K562 (cell line): ENCODE results near the gene DYNC2LI1. TPM values are rescaled to one million over a fixed set of nuclear protein-coding genes. Genes with fewer than 3 reads are reported as not detected.

Experiments
- ARID4B ChIP-seq: sonication (generic); formaldehyde crosslinking; IDR thresholded peaks from 2 replicates; pipeline ENCODE4 v1.8.0; 2022; ENCODE audit warnings: mild to moderate bottlenecking, missing genetic modification reagents
- CREB1 ChIP-seq, 2 experiments: sonication (generic) in 1 of 2; formaldehyde crosslinking in 1 of 2; IDR thresholded peaks; 2 replicates each; pipeline versions ENCODE4 v1.6.1 to v1.8.0; 2012 to 2022; ENCODE audit warnings: inconsistent platforms in 1 of 2, mild to moderate bottlenecking in 1 of 2, missing genetic modification reagents in 1 of 2, moderate library complexity in 1 of 2
- HNRNPLL ChIP-seq: fragments of 200-400 bp; formaldehyde crosslinking; IDR thresholded peaks from 2 replicates; pipeline ENCODE4 v1.6.1; 2017; ENCODE audit warnings: low read length, low read depth, mild to moderate bottlenecking; ENCODE audit not compliant: poor library complexity, severe bottlenecking
- NR2C2 ChIP-seq, 2 experiments: fragments of 200-800 bp in 1 of 2; sonication (Bioruptor generic) in 1 of 2; sonication (generic) in 1 of 2; formaldehyde crosslinking in 1 of 2; IDR thresholded peaks; 2 replicates each; pipeline versions ENCODE4 v1.6.1 to v1.8.0; 2016 to 2022; ENCODE audit warnings: mild to moderate bottlenecking in 1 of 2, missing compliant biosample characterization in 1 of 2, missing genetic modification characterization in 1 of 2, missing genetic modification reagents in 1 of 2
- POLR2A ChIP-seq: fragments of 450-650 bp; conservative IDR thresholded peaks from 2 replicates; pipeline ENCODE4 v1.6.1; 2016
- POLR2G ChIP-seq: fragments of 200-400 bp; formaldehyde crosslinking; IDR thresholded peaks from 2 replicates; pipeline ENCODE4 v1.6.1; 2017; ENCODE audit warnings: low read depth, mild to moderate bottlenecking, antibody characterized with exemption, low read length, moderate library complexity
- RBFOX2 ChIP-seq: fragments of 200-400 bp; formaldehyde crosslinking; IDR thresholded peaks from 2 replicates; pipeline ENCODE4 v1.6.1; 2017; ENCODE audit warnings: low read depth, mild to moderate bottlenecking, low read length, moderate library complexity
- RBM15 ChIP-seq: fragments of 200-400 bp; formaldehyde crosslinking; IDR thresholded peaks from 2 replicates; pipeline ENCODE4 v1.6.1; 2018; ENCODE audit warnings: mild to moderate bottlenecking, low read length, moderate library complexity; ENCODE audit not compliant: insufficient read depth
- RNF219 ChIP-seq: fragments of 250-450 bp; sonication (Bioruptor Pico); IDR thresholded peaks from 2 replicates; pipeline ENCODE4 v1.5.0; 2022; ENCODE audit warnings: mild to moderate bottlenecking
- SIX5 ChIP-seq, 2 experiments: IDR thresholded peaks; 2 replicates each; pipeline ENCODE4 v1.6.1; 2011; ENCODE audit warnings: low read length in 2 of 2, borderline replicate concordance in 1 of 2, low read depth in 1 of 2, mild to moderate bottlenecking in 1 of 2, moderate library complexity in 1 of 2; ENCODE audit not compliant: insufficient read depth in 1 of 2
- ZBTB9 ChIP-seq: fragments of 450-650 bp; formaldehyde crosslinking; IDR thresholded peaks from 2 replicates; pipeline ENCODE4 v1.4.0; 2020; ENCODE audit warnings: mild to moderate bottlenecking, moderate library complexity
- ZNF280B ChIP-seq: fragments of 250-450 bp; sonication (Bioruptor Pico); IDR thresholded peaks from 2 replicates; pipeline ENCODE4 v1.5.1; 2021; ENCODE audit warnings: mild to moderate bottlenecking
- ZNF655 ChIP-seq: fragments of 250-450 bp; sonication (Bioruptor Pico); IDR thresholded peaks from 2 replicates; pipeline ENCODE4 v1.5.0; 2021
- polyA plus RNA-seq, 8 experiments: library from polyadenylated mRNA; depleted of rRNA in 4 of 8; stranded (reverse) in 5 of 8; unstranded in 3 of 8; fragments of >200 nt; fragmentation: Nextera tagmentation in 2 of 8; fragmentation: Illumina TruSeq in 1 of 8; extraction: Ambion mirVana in 2 of 8; extraction: Trizol in 1 of 8; gene quantifications; 2 replicates each; pipeline versions ENCODE4 v1.2.1 to v1.2.3, GENCODE V29; 2011 to 2014; ENCODE audit warnings: inconsistent platforms in 1 of 8, missing spikeins in 1 of 8
- total RNA-seq, 7 experiments: library from RNA; depleted of rRNA in 6 of 7; stranded (reverse); fragments of >200 nt in 6 of 7; fragmentation: Illumina TruSeq in 2 of 7; extraction: Trizol in 2 of 7; gene quantifications; 2 replicates each; pipeline versions ENCODE4 v1.2.1 to v1.2.3, GENCODE V29; 2011 to 2021; ENCODE audit warnings: low replicate concordance in 1 of 7

The DYNC2LI1 gene
- total and polyA plus RNA-seq, 9 of the 15 experiments (the other 6 are each of a cell fraction or from before 2014, with no cell fraction given): 12.5 to 42.2 (median 25.8) TPM

GRCh38 chr2:43773876-43774613, at the start of gene DYNC2LI1 (continued):
- TF ChIP-seq ZNF280B: no peak
- peak; percentile 47 for TF ChIP-seq HNRNPLL
- TF ChIP-seq CREB1 (IDR thresholded peaks at IDR 0.05): peak; percentile 97
- TF ChIP-seq CREB1 (CRISPR knock-in tag; IDR thresholded peaks at IDR 0.05): peak; percentile 97
- TF ChIP-seq RBM15: no peak
- 0 out of 2 replicates have a peak, but pooled peaks have one; percentile 29 for TF ChIP-seq ZBTB9 (CRISPR knock-in tag)
- TF ChIP-seq ZNF655 (CRISPR knock-in tag): no peak
- peak; percentile 95 to 97 for TF ChIP-seq SIX5 (IDR thresholded peaks at IDR 0.05; ENCODE audit: borderline replicate concordance in 1 of 2, insufficient read depth in 1 of 2, low read depth in 1 of 2, low read length in 2 of 2)
- TF ChIP-seq POLR2G: peak; percentile 79
- TF ChIP-seq RNF219 (CRISPR knock-in tag): no peak
- TF ChIP-seq POLR2A: peak; percentile 79
- TF ChIP-seq ARID4B (CRISPR knock-in tag): peak; percentile 90
- peak; percentile 73 for TF ChIP-seq RBFOX2
- 0 out of 2 replicates have a peak, but pooled peaks have one; percentile 34 for TF ChIP-seq NR2C2 (CRISPR knock-in tag; IDR thresholded peaks at IDR 0.05)
- peak; percentile 95 for TF ChIP-seq NR2C2 (tag; IDR thresholded peaks at IDR 0.05)
